Natural killer cell (primary cell): ENCODE measurements around the gene CCDC9B. TPM values are rescaled to one million over a fixed set of nuclear protein-coding genes. Genes with fewer than 3 reads are reported as not detected.

Experiments used
- ATAC-seq, 3 donors: fragments of 150-1000 bp in 2 of 3; fragments of 200-7000 bp in 1 of 3; cut with Tn5 transposase; 1 replicate in 1 of 3; 2 replicates in 2 of 3; pipeline ENCODE4 v1.10.0; 2021; ENCODE audit warnings: mild to moderate bottlenecking in 2 of 3, moderate library complexity in 2 of 3
- DNase-seq, 2 donors: peaks; one replicate each; pipeline versions ENCODE4 v3.0.0 to v3.0.0-alpha.2; 2013 to 2021; ENCODE audit warnings: mixed read lengths in 1 of 2
- H3K27ac ChIP-seq: one replicate; pipeline ENCODE4 v1.5.1; 2013; ENCODE audit warnings: mild to moderate bottlenecking, low read length
- H3K27me3 ChIP-seq: one replicate; pipeline ENCODE4 v1.6.1; 2013; ENCODE audit warnings: low read length; ENCODE audit not compliant: control insufficient read depth, insufficient read depth
- H3K36me3 ChIP-seq: one replicate; pipeline ENCODE4 v1.6.1; 2013; ENCODE audit warnings: low read length; ENCODE audit not compliant: control insufficient read depth, insufficient read depth
- H3K4me1 ChIP-seq: one replicate; pipeline ENCODE4 v1.6.1; 2013; ENCODE audit warnings: low read length; ENCODE audit not compliant: control insufficient read depth, insufficient read depth
- H3K4me3 ChIP-seq: one replicate; pipeline ENCODE4 v1.5.1; 2013; ENCODE audit warnings: low read length
- H3K9me3 ChIP-seq: one replicate; pipeline ENCODE4 v1.6.1; 2013; ENCODE audit warnings: low read length; ENCODE audit not compliant: control insufficient read depth, insufficient read depth
- H3K27ac Mint-ChIP-seq, 2 donors: one replicate each; pipeline ENCODE4 v1.8.0; 2022; ENCODE audit warnings: mild to moderate bottlenecking in 2 of 2, mixed read lengths in 2 of 2, moderate library complexity in 1 of 2
- H3K27me3 Mint-ChIP-seq, 2 donors: one replicate each; pipeline ENCODE4 v1.8.0; 2022; ENCODE audit warnings: low read depth in 2 of 2, mixed read lengths in 2 of 2
- H3K36me3 Mint-ChIP-seq: one replicate; pipeline ENCODE4 v1.8.0; 2022; ENCODE audit warnings: mixed read lengths
- H3K4me1 Mint-ChIP-seq, 2 donors: one replicate each; pipeline ENCODE4 v1.8.0; 2022; ENCODE audit warnings: mixed read lengths in 2 of 2
- H3K4me3 Mint-ChIP-seq: one replicate; pipeline ENCODE4 v1.8.0; 2022; ENCODE audit warnings: mild to moderate bottlenecking, moderate library complexity, mixed read lengths
- H3K9me3 Mint-ChIP-seq, 2 donors: one replicate each; pipeline ENCODE4 v1.8.0; 2022; ENCODE audit warnings: mixed read lengths in 2 of 2
- WGBS: methylation state at CpG from one replicate; pipeline ENCODE4 v1.1.7; 2013; ENCODE audit warnings: missing lambda C conversion rate; ENCODE audit not compliant: insufficient coverage; 5-methylcytosine and 5-hydroxymethylcytosine counted together
- intact Hi-C: fragments of 100-400 bp; cut with micrococcal nuclease; formaldehyde crosslinking; loops from one replicate; pipeline ENCODE4 v1.14.2; 2022
- total RNA-seq, 4 donors: library from RNA; stranded (reverse); fragments of 120-200 nt in 1 of 4; gene quantifications; one replicate each; pipeline versions ENCODE4 v1.2.3 to v1.2.4, GENCODE V29; 2013 to 2022
- TF ChIP-seq, protein P1 (sequence below): fragments of 200-600 bp; IDR thresholded peaks from one replicate; pipeline ENCODE4 v1.8.0; 2022; ENCODE audit warnings: antibody characterized with exemption

Gene CCDC9B
- total RNA-seq, 3 donors from 2014 or later (not counting 1 experiment from before 2014, with no cell fraction given) = 4.4 to 5.3 (median 4.7) TPM

DNA sequence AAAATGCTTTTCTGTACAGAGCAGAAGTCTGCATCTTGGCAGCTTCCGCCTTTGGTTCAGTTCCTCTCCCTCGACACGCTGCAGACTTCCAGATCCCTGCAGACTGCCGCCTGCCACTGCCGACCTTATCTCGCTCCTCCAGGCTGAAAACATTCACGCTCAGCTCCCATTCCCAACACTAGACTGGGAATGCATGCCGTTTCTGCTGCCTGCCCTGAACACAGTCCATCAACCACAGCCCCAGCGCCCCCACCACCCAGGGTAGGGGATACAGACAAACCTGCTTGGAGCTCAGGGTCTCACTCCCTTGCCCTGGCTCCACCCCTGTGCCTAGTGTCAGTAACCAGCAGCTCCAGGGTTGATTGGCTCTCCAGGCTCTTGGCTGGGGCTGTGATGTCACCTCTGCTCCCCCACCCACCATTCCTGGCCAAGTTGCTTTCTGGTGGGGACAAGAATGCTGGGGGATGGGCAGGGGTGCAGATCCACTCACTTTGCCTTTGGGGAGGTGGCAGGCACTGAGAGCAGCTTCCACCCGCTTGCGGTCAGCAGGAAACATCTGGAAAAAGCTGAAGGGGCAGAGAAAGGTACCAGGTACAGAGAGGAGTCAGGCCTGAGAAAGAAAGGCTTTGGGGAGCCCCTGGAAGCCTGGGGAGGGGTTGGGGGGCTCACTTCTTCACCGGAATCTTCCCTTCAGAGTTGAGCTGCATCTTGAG, 39.1 kb downstream of the CCDC9B start:
- Mint-ChIP-seq H3K36me3 (peaks cover 8% of the 10 kb centered on the region), H3K27me3 (no peaks in the 10 kb centered on the region), H3K27ac (no peak overlapping the region), H3K4me1 (peaks cover 41 to 45% of the 10 kb centered on the region in 2 donors), H3K4me3 (no peak overlapping the region), H3K9me3 (no peaks in the 10 kb centered on the region)
- no peak overlapping the region for H3K27ac ChIP-seq
- intact Hi-C loops = no loop called here
- H3K36me3 ChIP-seq = peaks cover 75% of the 10 kb centered on the region
- WGBS = 75% methylated on average over 12 of the region's 12 CpGs
- no peaks in the 10 kb centered on the region for H3K9me3 ChIP-seq
- peaks cover 26% of the 10 kb centered on the region for H3K4me1 ChIP-seq
- TF ChIP-seq, protein P1, sequence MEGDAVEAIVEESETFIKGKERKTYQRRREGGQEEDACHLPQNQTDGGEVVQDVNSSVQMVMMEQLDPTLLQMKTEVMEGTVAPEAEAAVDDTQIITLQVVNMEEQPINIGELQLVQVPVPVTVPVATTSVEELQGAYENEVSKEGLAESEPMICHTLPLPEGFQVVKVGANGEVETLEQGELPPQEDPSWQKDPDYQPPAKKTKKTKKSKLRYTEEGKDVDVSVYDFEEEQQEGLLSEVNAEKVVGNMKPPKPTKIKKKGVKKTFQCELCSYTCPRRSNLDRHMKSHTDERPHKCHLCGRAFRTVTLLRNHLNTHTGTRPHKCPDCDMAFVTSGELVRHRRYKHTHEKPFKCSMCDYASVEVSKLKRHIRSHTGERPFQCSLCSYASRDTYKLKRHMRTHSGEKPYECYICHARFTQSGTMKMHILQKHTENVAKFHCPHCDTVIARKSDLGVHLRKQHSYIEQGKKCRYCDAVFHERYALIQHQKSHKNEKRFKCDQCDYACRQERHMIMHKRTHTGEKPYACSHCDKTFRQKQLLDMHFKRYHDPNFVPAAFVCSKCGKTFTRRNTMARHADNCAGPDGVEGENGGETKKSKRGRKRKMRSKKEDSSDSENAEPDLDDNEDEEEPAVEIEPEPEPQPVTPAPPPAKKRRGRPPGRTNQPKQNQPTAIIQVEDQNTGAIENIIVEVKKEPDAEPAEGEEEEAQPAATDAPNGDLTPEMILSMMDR = no peak
- ATAC-seq (no peak), DNase-seq (no peak)
- no peaks in the 10 kb centered on the region for H3K27me3 ChIP-seq
- no peak overlapping the region for H3K4me3 ChIP-seq

GRCh38 chr15:40300771-40301170, 40.0 kb downstream of the CCDC9B start:
- TF ChIP-seq, protein P1 = no peak
- no peaks in the 10 kb centered on the region for H3K9me3 ChIP-seq
- WGBS = 95% methylated on average over 2 of the region's 2 CpGs
- no peak overlapping the region for H3K4me3 Mint-ChIP-seq
- no peaks in the 10 kb centered on the region for H3K27me3 Mint-ChIP-seq
- no peak overlapping the region for H3K27ac Mint-ChIP-seq
- no peak for ATAC-seq
- no peak for DNase-seq
- intact Hi-C loops = no loop called here
- H3K36me3 Mint-ChIP-seq = peaks cover 8% of the 10 kb centered on the region
- no peak overlapping the region for H3K27ac ChIP-seq
- H3K9me3 Mint-ChIP-seq = no peaks in the 10 kb centered on the region
- H3K27me3 ChIP-seq = no peaks in the 10 kb centered on the region
- H3K4me1 ChIP-seq = peaks cover 17% of the 10 kb centered on the region
- H3K36me3 ChIP-seq = peaks cover 82% of the 10 kb centered on the region
- peaks cover 33 to 37% of the 10 kb centered on the region in 2 donors for H3K4me1 Mint-ChIP-seq
- no peak overlapping the region for H3K4me3 ChIP-seq

DNA sequence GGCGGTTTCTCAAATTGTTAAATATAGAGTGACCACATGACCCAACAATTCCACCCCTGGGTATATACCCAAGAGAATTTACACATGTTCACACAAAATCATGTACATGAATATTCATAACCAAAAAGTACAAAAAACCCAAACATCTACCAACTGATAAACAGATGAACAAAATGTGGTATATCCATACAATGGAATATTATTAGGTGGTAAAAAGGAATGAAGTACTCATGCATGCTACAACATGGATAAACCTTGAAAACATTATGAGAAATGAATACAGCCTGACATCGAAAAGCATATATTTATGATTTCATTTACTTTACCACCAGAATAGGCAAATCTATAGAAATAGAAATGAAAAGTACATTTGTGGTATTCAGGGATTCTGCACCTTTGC, 40.4 kb downstream of the CCDC9B start:
- ATAC-seq (no peak), DNase-seq (no peak)
- H3K4me1 Mint-ChIP-seq = peaks cover 29 to 39% of the 10 kb centered on the region in 2 donors
- peaks cover 13% of the 10 kb centered on the region for H3K4me1 ChIP-seq
- TF ChIP-seq, protein P1 = no peak
- no peak overlapping the region for H3K27ac Mint-ChIP-seq
- H3K36me3 Mint-ChIP-seq = peaks cover 8% of the 10 kb centered on the region
- no peaks in the 10 kb centered on the region for H3K9me3 Mint-ChIP-seq
- intact Hi-C loops = no loop called here
- H3K27me3 Mint-ChIP-seq = no peaks in the 10 kb centered on the region
- no peaks in the 10 kb centered on the region for H3K27me3 ChIP-seq
- H3K4me3 Mint-ChIP-seq = no peak overlapping the region
- peaks cover 86% of the 10 kb centered on the region for H3K36me3 ChIP-seq
- 100% methylated on average over 1 of the region's 2 CpGs for WGBS
- no peak overlapping the region for H3K4me3 ChIP-seq
- no peaks in the 10 kb centered on the region for H3K9me3 ChIP-seq
- H3K27ac ChIP-seq = no peak overlapping the region
